Mesenchymal stem cell (in vitro differentiated cells and primary cell): ENCODE measurements around the gene CETP.
A peak's percentile ranks its signal among the peaks of the same experiment; 100 is the strongest.

Source experiments
- DNase-seq: peaks from one replicate; pipeline ENCODE4 v3.0.0-alpha.2; 2013
- H2AFZ ChIP-seq: one replicate; pipeline ENCODE4 v1.6.1; 2013; ENCODE audit warnings: low read depth, mild to moderate bottlenecking, control low read depth, inconsistent platforms, low read length, moderate library complexity
- H2AK5ac ChIP-seq: 2 replicates; pipeline ENCODE4 v1.6.1; 2013; ENCODE audit warnings: low read length, moderate library complexity, mild to moderate bottlenecking, inconsistent platforms; ENCODE audit not compliant: severe bottlenecking
- H2BK120ac ChIP-seq: one replicate; pipeline ENCODE4 v1.6.1; 2013; ENCODE audit warnings: low read depth, mild to moderate bottlenecking, inconsistent platforms, low read length, moderate library complexity
- H2BK12ac ChIP-seq, 2 experiments: one replicate each; pipeline ENCODE4 v1.6.1; 2013; ENCODE audit warnings: inconsistent platforms in 2 of 2, low read length in 2 of 2, mild to moderate bottlenecking in 2 of 2, moderate library complexity in 2 of 2, control low read depth in 1 of 2
- H2BK15ac ChIP-seq: one replicate; pipeline ENCODE4 v1.6.1; 2013; ENCODE audit warnings: mild to moderate bottlenecking, low read depth, inconsistent platforms; ENCODE audit not compliant: poor library complexity, severe bottlenecking
- H2BK5ac ChIP-seq: 2 replicates; pipeline ENCODE4 v1.6.1; 2013; ENCODE audit warnings: low read depth, mild to moderate bottlenecking, low read length, control low read depth, inconsistent platforms; ENCODE audit not compliant: poor library complexity, severe bottlenecking
- H3K14ac ChIP-seq, 2 experiments: one replicate each; pipeline ENCODE4 v1.6.1; 2013; ENCODE audit warnings: inconsistent platforms in 2 of 2, low read length in 2 of 2, control low read depth in 1 of 2, mild to moderate bottlenecking in 1 of 2, moderate library complexity in 1 of 2
- H3K18ac ChIP-seq, 2 experiments: one replicate each; pipeline ENCODE4 v1.6.1; 2013; ENCODE audit warnings: inconsistent platforms in 2 of 2, low read length in 2 of 2, control low read depth in 1 of 2, low read depth in 1 of 2, mild to moderate bottlenecking in 1 of 2
- H3K23ac ChIP-seq, 2 experiments: one replicate each; pipeline ENCODE4 v1.6.1; 2013; ENCODE audit warnings: inconsistent platforms in 2 of 2, low read length in 2 of 2, mild to moderate bottlenecking in 2 of 2, moderate library complexity in 2 of 2, control low read depth in 1 of 2
- H3K27ac ChIP-seq: 2 replicates; pipeline ENCODE4 v1.5.1; 2013; ENCODE audit warnings: mild to moderate bottlenecking, moderate library complexity, low read length, control low read depth, inconsistent platforms; ENCODE audit not compliant: poor library complexity, severe bottlenecking
- H3K27me3 ChIP-seq, 2 experiments: 2 replicates each; pipeline versions ENCODE4 v1.6.1 to v1.7.0; 2013; ENCODE audit warnings: low read length in 2 of 2, mild to moderate bottlenecking in 2 of 2, moderate library complexity in 2 of 2, control low read depth in 1 of 2, inconsistent platforms in 1 of 2; ENCODE audit not compliant: control insufficient read depth in 1 of 2, insufficient read depth in 1 of 2
- H3K36me3 ChIP-seq, 2 experiments: 2 replicates each; pipeline versions ENCODE4 v1.6.1 to v1.7.0; 2013; ENCODE audit warnings: low read length in 2 of 2, control low read depth in 1 of 2, inconsistent platforms in 1 of 2, low read depth in 1 of 2, mild to moderate bottlenecking in 1 of 2; ENCODE audit not compliant: insufficient read depth in 2 of 2, control insufficient read depth in 1 of 2
- H3K4ac ChIP-seq, 2 experiments: one replicate each; pipeline ENCODE4 v1.6.1; 2013; ENCODE audit warnings: inconsistent platforms in 2 of 2, low read length in 2 of 2, mild to moderate bottlenecking in 2 of 2, moderate library complexity in 2 of 2, control low read depth in 1 of 2, low read depth in 1 of 2
- H3K4me1 ChIP-seq: 2 replicates; pipeline ENCODE4 v1.6.1; 2013; ENCODE audit warnings: low read depth, low read length, control low read depth; ENCODE audit not compliant: control insufficient read depth, insufficient read depth
- H3K4me2 ChIP-seq: 2 replicates; pipeline ENCODE4 v1.6.1; 2013; ENCODE audit warnings: low read length, mild to moderate bottlenecking, inconsistent platforms; ENCODE audit not compliant: poor library complexity, severe bottlenecking
- H3K4me3 ChIP-seq, 2 experiments: 2 replicates each; pipeline versions ENCODE4 v1.5.1 to v1.7.0; 2013; ENCODE audit warnings: low read length in 2 of 2, mild to moderate bottlenecking in 2 of 2, control low read depth in 1 of 2, low read depth in 1 of 2; ENCODE audit not compliant: insufficient read depth in 1 of 2
- H3K79me1 ChIP-seq: replicated peaks from 2 replicates; pipeline ENCODE4 v1.6.1; 2013; ENCODE audit warnings: mild to moderate bottlenecking, control low read depth, low read length, inconsistent platforms; ENCODE audit not compliant: poor library complexity, severe bottlenecking
- H3K9ac ChIP-seq: 2 replicates; pipeline ENCODE4 v1.7.0; 2013; ENCODE audit warnings: mild to moderate bottlenecking, low read length, moderate library complexity
- H3K9me3 ChIP-seq: 2 replicates; pipeline ENCODE4 v1.7.0; 2013; ENCODE audit warnings: mild to moderate bottlenecking, low read length; ENCODE audit not compliant: control insufficient read depth
- H4K8ac ChIP-seq: one replicate; pipeline ENCODE4 v1.6.1; 2013; ENCODE audit warnings: inconsistent platforms, mild to moderate bottlenecking, low read length, moderate library complexity
- H4K91ac ChIP-seq: one replicate; pipeline ENCODE4 v1.6.1; 2013; ENCODE audit warnings: mild to moderate bottlenecking, low read length, inconsistent platforms
- WGBS: methylation state at CpG from one replicate; pipeline ENCODE4 v1.1.7; 2013; ENCODE audit warnings: mixed read lengths; 5-methylcytosine and 5-hydroxymethylcytosine counted together

Gene CETP

DNA sequence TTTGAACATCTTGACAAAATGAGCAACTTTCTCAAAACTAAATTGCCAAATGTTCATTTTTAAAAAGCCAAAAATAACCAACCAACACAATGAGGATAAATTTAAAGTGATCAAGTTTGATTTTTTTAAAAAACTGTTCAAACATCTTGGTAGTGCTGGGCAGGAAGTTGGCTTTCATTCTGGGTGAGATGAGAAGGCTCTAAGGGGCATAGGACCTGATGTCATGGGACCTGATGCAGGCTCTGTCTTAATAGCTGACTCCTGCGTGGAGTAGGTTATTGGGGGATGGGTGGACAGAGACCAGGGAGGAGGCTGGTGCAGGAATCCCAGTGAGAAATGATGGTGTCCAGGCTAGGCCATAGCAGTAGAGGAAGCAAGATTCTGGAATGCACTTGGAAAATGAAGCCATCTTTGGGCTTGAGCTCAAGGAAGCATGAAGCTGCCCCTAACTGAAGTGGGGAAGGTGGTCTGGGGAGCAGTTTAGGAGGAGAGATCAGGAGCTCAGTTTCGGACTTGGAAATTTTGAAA is 48.0 kb downstream of the CETP start:
- Histone ChIP-seq H3K4me2 (no peak overlapping the region), H3K36me3 (peaks cover 0 to 13% of the 10 kb centered on the region in 2 experiments), H2AFZ (no peak overlapping the region), H2BK12ac (no peak overlapping the region), H2AK5ac (no peak overlapping the region), H3K14ac (no peak overlapping the region), H3K18ac (peak overlapping the region in 1 of 2 experiments; percentile 57), H3K4ac (no peak overlapping the region), H4K91ac (no peak overlapping the region), H2BK15ac (no peak overlapping the region), H3K9ac (no peak overlapping the region), H4K8ac (no peak overlapping the region), H3K9me3 (no peaks in the 10 kb centered on the region), H3K4me1 (no peaks in the 10 kb centered on the region), H3K27me3 (no peaks in the 10 kb centered on the region), H3K27ac (no peak overlapping the region), H3K79me1 (no peaks in the 10 kb centered on the region), H2BK5ac (no peak overlapping the region), H3K23ac (no peak overlapping the region), H2BK120ac (no peak overlapping the region), H3K4me3 (no peak overlapping the region)
- WGBS: 83% methylated on average over 2 of the region's 2 CpGs
- no peak for DNase-seq

DNA sequence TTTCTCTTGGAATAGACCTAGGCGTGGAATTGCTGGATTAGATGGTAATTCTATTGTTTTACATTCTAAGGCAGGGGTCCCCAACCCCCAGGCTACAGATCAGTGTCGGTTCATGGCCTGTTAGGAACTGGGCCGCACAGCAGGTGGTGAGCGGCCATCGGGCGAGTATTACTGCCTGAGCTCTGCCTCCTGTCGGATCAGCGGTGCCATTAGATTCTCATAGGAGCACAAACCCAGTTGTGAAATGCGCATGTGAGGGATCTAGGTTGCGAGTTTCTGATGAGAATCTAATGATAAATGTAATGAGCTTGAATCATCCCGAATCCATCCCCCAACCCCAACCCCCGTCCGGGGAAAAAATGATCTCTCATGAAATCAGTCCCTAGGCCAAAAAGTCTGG is 50.6 kb downstream of the CETP start:
- H2BK12ac ChIP-seq: no peak overlapping the region
- H3K14ac ChIP-seq: no peak overlapping the region
- no peak overlapping the region for H3K4me2 ChIP-seq
- H3K18ac ChIP-seq: no peak overlapping the region
- H4K91ac ChIP-seq: no peak overlapping the region
- no peaks in the 10 kb centered on the region for H3K79me1 ChIP-seq
- H2BK5ac ChIP-seq: no peak overlapping the region
- no peak overlapping the region for H3K4ac ChIP-seq
- H3K36me3 ChIP-seq: peaks cover 0 to 23% of the 10 kb centered on the region in 2 experiments
- WGBS: 84% methylated on average over 9 of the region's 13 CpGs
- no peak overlapping the region for H4K8ac ChIP-seq
- H3K9ac ChIP-seq: no peak overlapping the region
- H2AK5ac ChIP-seq: no peak overlapping the region
- no peak overlapping the region for H2AFZ ChIP-seq
- H3K9me3 ChIP-seq: no peaks in the 10 kb centered on the region
- H3K4me1 ChIP-seq: no peaks in the 10 kb centered on the region
- no peak overlapping the region for H2BK15ac ChIP-seq
- H3K27me3 ChIP-seq: no peaks in the 10 kb centered on the region
- H3K27ac ChIP-seq: no peak overlapping the region
- H2BK120ac ChIP-seq: no peak overlapping the region
- H3K4me3 ChIP-seq: no peak overlapping the region
- H3K23ac ChIP-seq: no peak overlapping the region
- DNase-seq: no peak

DNA sequence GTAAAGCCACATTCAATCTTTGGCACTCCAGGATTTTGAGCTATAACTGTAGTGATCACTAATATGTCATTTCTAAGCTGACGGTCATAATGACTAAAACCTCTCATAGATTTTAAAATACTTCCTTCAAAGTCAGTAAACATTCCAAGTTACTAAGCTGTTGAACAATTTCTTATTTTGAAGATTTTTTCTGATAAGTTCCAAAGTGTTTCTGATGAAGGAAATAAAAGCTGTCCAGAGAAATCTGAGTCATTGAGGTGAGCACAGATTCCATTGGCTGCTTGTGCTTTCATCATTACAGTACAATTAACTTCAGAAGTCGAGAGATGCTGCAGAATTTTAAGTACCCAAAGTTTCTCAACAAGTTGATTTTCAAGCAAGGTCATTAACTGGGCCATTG is 51.5 kb downstream of the CETP start:
- peak overlapping the region; percentile 34 for H3K9ac ChIP-seq
- no peak overlapping the region for H3K27ac ChIP-seq
- H3K23ac ChIP-seq: no peak overlapping the region
- no peaks in the 10 kb centered on the region for H3K27me3 ChIP-seq
- H3K18ac ChIP-seq: no peak overlapping the region
- H3K4me1 ChIP-seq: no peaks in the 10 kb centered on the region
- no peaks in the 10 kb centered on the region for H3K79me1 ChIP-seq
- DNase-seq: no peak
- no peak overlapping the region for H2AFZ ChIP-seq
- H2BK15ac ChIP-seq: no peak overlapping the region
- H2BK12ac ChIP-seq: no peak overlapping the region
- H4K8ac ChIP-seq: no peak overlapping the region
- WGBS: 50% methylated on average over 1 of the region's 2 CpGs
- H2AK5ac ChIP-seq: no peak overlapping the region
- no peak overlapping the region for H3K4me3 ChIP-seq
- H4K91ac ChIP-seq: no peak overlapping the region
- peaks cover 1 to 31% of the 10 kb centered on the region in 2 experiments for H3K36me3 ChIP-seq
- no peak overlapping the region for H2BK5ac ChIP-seq
- no peaks in the 10 kb centered on the region for H3K9me3 ChIP-seq
- H3K4ac ChIP-seq: no peak overlapping the region
- no peak overlapping the region for H2BK120ac ChIP-seq
- no peak overlapping the region for H3K4me2 ChIP-seq
- H3K14ac ChIP-seq: no peak overlapping the region

DNA sequence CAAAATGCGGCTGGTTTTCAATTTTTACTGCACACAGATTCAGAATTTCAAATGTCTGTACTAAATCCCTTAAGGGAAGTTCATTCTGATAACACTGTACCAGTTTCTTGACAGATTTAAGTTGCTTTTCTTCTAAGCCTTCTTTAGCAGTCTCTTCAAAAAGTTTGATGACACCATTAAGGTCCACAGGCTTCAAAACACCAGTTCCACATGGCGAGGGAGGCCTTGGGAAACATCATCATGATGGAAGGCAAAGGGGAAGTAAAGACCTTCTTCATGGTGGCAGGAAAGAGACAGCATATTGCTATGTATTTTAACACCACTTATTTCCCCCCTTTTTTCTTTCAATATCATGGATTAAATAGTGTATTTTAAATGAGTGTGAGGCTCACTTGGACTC is 52.2 kb downstream of the CETP start:
- no peak overlapping the region for H2BK120ac ChIP-seq
- no peak overlapping the region for H3K18ac ChIP-seq
- no peaks in the 10 kb centered on the region for H3K79me1 ChIP-seq
- H3K14ac ChIP-seq: no peak overlapping the region
- H2AFZ ChIP-seq: no peak overlapping the region
- peak overlapping the region; percentile 63 for H3K9ac ChIP-seq
- peaks cover 4 to 38% of the 10 kb centered on the region in 2 experiments for H3K36me3 ChIP-seq
- H2BK5ac ChIP-seq: no peak overlapping the region
- no peak for DNase-seq
- H2BK12ac ChIP-seq: no peak overlapping the region
- no peaks in the 10 kb centered on the region for H3K27me3 ChIP-seq
- H3K4me1 ChIP-seq: no peaks in the 10 kb centered on the region
- H2AK5ac ChIP-seq: no peak overlapping the region
- H4K8ac ChIP-seq: no peak overlapping the region
- no peak overlapping the region for H3K4me2 ChIP-seq
- H4K91ac ChIP-seq: no peak overlapping the region
- H3K27ac ChIP-seq: no peak overlapping the region
- no peak overlapping the region for H2BK15ac ChIP-seq
- no peak overlapping the region for H3K4me3 ChIP-seq
- no peaks in the 10 kb centered on the region for H3K9me3 ChIP-seq
- 100% methylated on average over 1 of the region's 2 CpGs for WGBS
- no peak overlapping the region for H3K23ac ChIP-seq
- H3K4ac ChIP-seq: no peak overlapping the region
